ENCODE measurements around the gene PERP.

Gene PERP

DNA sequence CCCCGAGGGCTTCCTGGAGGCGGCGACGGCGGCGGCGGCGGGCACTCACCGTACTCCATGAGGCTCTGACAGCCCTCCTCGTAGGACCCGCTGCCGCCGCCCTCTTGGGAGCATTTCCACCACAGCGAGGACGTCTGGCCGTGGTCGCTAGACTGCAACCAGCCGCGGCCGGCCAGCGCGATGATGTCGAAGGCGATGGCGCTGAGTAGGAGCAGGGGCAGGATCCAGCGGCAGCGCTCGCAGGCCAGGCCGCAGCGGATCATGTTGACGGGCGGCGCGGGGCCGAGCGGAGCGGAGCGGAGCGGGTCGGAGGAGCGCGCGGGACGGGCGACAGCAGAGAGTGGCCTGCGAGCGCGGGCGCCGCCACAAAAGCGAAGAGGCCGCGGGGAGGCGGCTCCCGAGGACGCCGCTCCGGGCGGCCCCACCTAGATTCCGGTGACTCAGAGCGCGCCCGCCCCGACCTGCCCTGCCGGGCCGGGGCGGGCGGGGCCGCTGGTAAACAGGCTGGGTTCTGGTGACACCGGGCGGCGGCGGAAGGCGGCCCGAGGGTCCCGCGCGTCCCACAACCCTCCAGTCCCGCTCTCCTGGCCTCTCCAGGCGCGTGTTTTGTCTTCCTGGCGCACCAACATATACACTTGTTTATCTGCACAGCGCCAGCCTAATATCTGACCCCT, at the start of gene PERP:
Gene PERP (minus strand): TSS at position 342 of the 674 bp plus-strand sequence. CDS start 79 bp downstream, at position 263.
- Histone ChIP-seq H3K4me1 (ENCODE audit: control insufficient read depth, low read length) (peaks cover 5% of the 10 kb centered on the region), H3K36me3 (ENCODE audit: control insufficient read depth, low read length) (no peaks in the 10 kb centered on the region), H3K9me2 (replicated peaks; ENCODE audit: control insufficient read depth, low read length) (no peaks in the 10 kb centered on the region), H3K4me3 (ENCODE audit: low read length) (peak within 1 kb of the TSS; percentile 56), H3F3A (ENCODE audit: control insufficient read depth, insufficient read depth) (no peaks in the 10 kb centered on the region), H3K4me2 (ENCODE audit: low read length) (peak within 1 kb of the TSS; percentile 55), H4K20me1 (ENCODE audit: control insufficient read depth, insufficient read depth, low read depth, low read length) (no peaks in the 10 kb centered on the region), H3K79me2 (ENCODE audit: control insufficient read depth, low read length) (no peaks in the 10 kb centered on the region), H3K9me3 (ENCODE audit: control insufficient read depth, insufficient read depth, low read length) (no peaks in the 10 kb centered on the region), H3K27me3 (ENCODE audit: control insufficient read depth, low read length) (peaks cover 46% of the 10 kb centered on the region), H3K27ac (ENCODE audit: low read depth, low read length) (no peak within 1 kb of the TSS)
- peak; percentile 80; the same call in 1 of the 2 replicates for TF ChIP-seq EZH2phosphoT487 (IDR thresholded peaks at IDR 0.05; ENCODE audit: borderline replicate concordance, low read length)
- TF ChIP-seq CTCF (IDR thresholded peaks at IDR 0.05; ENCODE audit: low read depth, low read length, poor library complexity, severe bottlenecking): no peak

GRCh38 chr6:138155443-138155842, 48.2 kb upstream of the PERP start:
- Histone ChIP-seq H3K9me2 (replicated peaks; ENCODE audit: control insufficient read depth, low read length) (no peaks in the 10 kb centered on the region), H3K4me1 (ENCODE audit: control insufficient read depth, low read length) (no peaks in the 10 kb centered on the region), H3K36me3 (ENCODE audit: control insufficient read depth, low read length) (no peaks in the 10 kb centered on the region), H3K4me2 (ENCODE audit: low read length) (no peak overlapping the region), H3K27me3 (ENCODE audit: control insufficient read depth, low read length) (peaks cover 4% of the 10 kb centered on the region; the same call in 1 of the 2 replicates), H3K79me2 (ENCODE audit: control insufficient read depth, low read length) (no peaks in the 10 kb centered on the region), H3K27ac (ENCODE audit: low read depth, low read length) (no peak overlapping the region), H3K9me3 (ENCODE audit: control insufficient read depth, insufficient read depth, low read length) (no peaks in the 10 kb centered on the region), H3F3A (ENCODE audit: control insufficient read depth, insufficient read depth) (no peaks in the 10 kb centered on the region), H4K20me1 (ENCODE audit: control insufficient read depth, insufficient read depth, low read depth, low read length) (no peaks in the 10 kb centered on the region), H3K4me3 (ENCODE audit: low read length) (no peak overlapping the region)
- TF ChIP-seq EZH2phosphoT487 (IDR thresholded peaks at IDR 0.05; ENCODE audit: borderline replicate concordance, low read length) (no peak), CTCF (IDR thresholded peaks at IDR 0.05; ENCODE audit: low read depth, low read length, poor library complexity, severe bottlenecking) (no peak)

- H4K20me1 ChIP-seq (ENCODE audit: control insufficient read depth, insufficient read depth, low read depth, low read length): no peaks in the 10 kb centered on the region
- TF ChIP-seq EZH2phosphoT487 (IDR thresholded peaks at IDR 0.05; ENCODE audit: borderline replicate concordance, low read length) (no peak), CTCF (IDR thresholded peaks at IDR 0.05; ENCODE audit: low read depth, low read length, poor library complexity, severe bottlenecking) (no peak)
- no peaks in the 10 kb centered on the region for H3K4me1 ChIP-seq (ENCODE audit: control insufficient read depth, low read length)
- no peaks in the 10 kb centered on the region for H3K36me3 ChIP-seq (ENCODE audit: control insufficient read depth, low read length)
- no peak overlapping the region for H3K27ac ChIP-seq (ENCODE audit: low read depth, low read length)
- H3K9me2 ChIP-seq (replicated peaks; ENCODE audit: control insufficient read depth, low read length): no peaks in the 10 kb centered on the region
- no peak overlapping the region for H3K4me3 ChIP-seq (ENCODE audit: low read length)
- no peak overlapping the region for H3K4me2 ChIP-seq (ENCODE audit: low read length)
- no peaks in the 10 kb centered on the region for H3K79me2 ChIP-seq (ENCODE audit: control insufficient read depth, low read length)
- 0 out of 2 replicates have a peak, but pooled peaks cover 2% of the 10 kb centered on the region for H3K27me3 ChIP-seq (ENCODE audit: control insufficient read depth, low read length)
- no peaks in the 10 kb centered on the region for H3F3A ChIP-seq (ENCODE audit: control insufficient read depth, insufficient read depth)
- H3K9me3 ChIP-seq (ENCODE audit: control insufficient read depth, insufficient read depth, low read length): no peaks in the 10 kb centered on the region
Measured at GRCh38 chr6:138146544-138146943, 39.3 kb upstream of the PERP start.
